GM18873 (cell line): Measurements from ENCODE around the gene OR5M8.

Experiments
- ATAC-seq: cut with Tn5 transposase; IDR thresholded peaks from one replicate; pipeline ENCODE4 v1.9.1; 2021; ENCODE audit warnings: mild to moderate bottlenecking, moderate library complexity, moderate number of reproducible peaks; ENCODE audit not compliant: unreplicated experiment, low FRiP score

The OR5M8 gene

DNA sequence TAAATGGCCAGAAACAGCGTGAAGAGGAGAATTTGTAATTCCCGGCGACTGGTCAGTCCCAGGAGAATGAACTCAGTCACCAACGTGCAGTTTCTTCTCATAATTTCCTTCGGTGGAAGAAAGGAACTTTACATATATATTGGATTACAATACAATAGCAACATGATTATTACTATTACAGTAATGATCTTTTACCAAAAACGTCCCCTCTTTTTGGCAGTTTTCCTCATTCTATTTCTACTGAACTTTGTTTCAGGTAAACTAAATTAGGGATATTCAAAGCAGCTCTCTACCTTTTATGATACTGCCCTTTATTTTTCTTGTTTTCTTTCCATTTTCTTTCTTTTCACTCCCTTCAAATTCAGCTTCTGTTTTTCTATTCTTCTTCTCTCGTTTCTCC is at the start of gene OR5M8:
OR5M8 (minus strand) TSS at position 101 of the 400 bp plus-strand sequence; CDS start at position 101, 0 bp downstream.
- no peak for ATAC-seq

DNA sequence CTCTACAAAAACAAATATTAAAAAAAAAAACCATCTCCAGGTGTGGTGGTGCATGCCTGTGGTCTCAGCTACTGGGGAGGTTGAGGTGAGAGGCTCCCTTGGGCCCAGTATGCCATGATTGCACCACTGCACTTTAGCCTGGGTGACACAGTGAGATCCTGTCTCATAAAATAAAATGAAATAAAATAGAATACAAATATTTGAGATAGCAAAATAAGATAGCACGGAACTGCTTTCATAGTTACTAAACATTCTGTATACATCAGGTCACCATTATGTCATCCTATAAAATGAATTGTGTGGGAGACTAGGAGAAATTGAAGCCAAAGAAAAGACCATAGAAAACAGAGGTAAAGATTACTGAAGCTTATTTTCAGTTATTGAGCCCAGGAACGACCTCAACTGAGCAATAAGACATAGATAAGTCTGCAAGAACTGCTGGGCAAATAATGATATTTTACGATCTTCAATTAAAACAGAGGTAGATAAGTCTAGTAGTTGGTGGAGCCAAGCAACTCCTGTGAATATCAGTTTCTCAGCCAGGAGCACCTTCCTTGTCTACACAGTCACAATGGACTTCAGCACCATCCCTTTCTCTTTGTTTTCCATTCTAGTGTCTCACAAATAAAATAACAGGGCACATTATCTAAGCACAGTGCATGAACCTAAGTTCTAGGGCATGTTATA is 42.0 kb upstream of the OR5M8 start:
- ATAC-seq = no peak

DNA sequence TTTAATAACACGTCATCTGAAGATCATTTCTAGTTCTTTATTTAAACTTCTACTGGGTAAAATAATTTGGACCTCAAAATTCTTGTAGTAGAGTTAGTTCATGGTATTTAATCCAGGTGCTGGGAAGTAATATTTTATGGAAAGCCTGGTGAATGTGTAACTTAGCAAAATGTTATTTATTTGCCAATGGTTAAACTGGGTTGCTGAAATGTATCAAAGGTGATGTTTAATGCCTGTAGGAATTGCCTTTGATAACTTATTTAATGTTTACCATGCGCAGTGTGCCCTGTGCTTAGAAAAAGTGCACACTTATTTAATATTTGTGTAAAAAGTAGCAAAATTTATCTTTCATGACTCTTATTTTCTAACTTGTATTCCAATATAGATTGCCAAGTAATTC is 40.7 kb upstream of the OR5M8 start:
- no peak for ATAC-seq

DNA sequence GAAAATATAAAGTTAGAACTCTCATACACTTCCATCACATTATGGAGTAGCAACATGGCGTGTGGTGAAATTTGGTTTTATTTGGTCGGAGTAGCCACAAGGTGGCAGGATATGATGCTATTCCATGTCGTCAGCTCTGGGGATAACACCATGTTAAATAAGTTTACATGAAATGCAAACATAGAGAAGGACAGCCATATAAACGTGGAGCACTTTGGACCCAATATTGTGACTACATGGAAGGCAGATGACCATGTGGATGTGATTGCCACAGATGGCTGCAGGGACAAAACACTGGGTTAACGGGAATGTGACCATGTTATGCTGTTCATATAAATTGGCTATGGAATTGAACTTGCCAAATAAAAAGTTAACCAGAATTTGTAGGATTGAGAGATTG is 30.8 kb upstream of the OR5M8 start:
- no peak for ATAC-seq

DNA sequence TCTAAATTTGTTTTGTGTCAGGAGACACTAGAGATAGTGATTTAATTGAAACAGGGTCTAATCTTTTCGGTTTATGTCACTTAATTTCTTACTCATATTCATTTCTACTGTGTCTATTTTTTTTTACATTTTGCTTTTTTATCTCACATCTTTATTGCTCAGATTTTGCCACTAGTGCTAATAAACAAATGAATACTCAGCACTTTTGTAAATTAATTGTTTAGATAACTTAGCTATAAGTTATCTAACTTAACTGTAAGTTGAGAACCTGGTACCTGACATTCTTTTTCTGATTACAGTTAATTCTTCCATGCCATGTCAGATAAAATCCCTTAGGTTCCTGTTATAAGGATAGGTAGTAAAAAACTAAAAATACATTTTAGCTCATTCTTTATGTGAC is 22.1 kb upstream of the OR5M8 start:
- ATAC-seq = no peak

DNA sequence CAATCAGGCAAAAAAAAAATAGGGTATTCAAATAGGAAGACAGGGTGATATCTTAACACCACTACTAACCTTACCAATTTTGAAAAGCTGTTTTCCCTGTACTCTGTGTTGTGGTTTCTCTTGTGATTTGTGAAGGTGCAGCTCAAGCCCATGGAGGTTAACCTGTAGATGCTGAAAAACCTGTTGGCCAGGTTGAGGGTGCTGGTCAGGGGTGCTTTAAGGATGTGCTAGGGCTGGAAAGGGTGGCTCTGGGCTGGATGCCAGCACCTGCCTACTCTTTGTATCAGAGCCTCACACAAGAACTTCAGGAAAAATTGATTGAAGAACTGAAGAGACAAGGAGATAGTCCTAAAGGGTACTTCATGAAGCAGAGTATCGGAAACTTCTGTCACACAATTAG is 18.3 kb upstream of the OR5M8 start:
- no peak for ATAC-seq

DNA sequence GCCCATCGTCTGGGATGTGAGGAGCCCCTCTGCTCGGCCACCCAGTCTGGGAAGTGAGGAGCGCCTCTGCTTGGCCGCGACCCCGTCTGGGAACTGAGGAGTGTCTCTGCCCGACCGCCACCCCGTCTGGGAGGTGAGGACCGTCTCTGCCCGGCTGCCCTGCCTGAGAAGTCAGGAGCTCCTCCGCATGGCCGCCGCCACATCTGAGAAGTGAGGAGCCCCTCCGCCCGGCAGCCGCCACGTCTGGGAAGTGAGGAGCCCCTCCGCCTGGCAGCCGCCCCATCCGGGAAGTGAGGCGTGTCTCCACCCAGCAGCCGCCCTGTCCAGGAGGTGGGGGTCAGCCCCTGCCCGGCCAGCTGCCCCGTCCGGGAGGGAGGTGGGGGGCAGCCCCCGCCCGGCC is 5.8 kb upstream of the OR5M8 start:
- no peak for ATAC-seq

DNA sequence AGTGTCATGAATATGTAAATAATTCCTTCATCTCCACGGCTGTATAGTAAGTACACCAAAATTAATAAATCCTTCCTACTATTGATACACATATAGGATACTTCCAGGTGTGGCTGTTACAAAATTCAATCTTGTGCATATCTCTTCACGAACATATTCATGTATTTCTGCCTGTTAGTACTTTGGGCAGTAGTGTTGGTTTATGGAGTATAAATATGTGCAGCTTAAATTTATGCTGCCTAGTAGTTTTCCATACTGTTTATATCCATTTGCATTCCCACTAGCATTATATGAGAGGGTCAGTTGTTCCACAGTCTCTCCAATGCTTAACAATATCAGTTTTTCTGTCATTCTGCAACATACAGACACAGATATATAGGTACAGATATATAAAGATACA is 3.9 kb upstream of the OR5M8 start:
- no peak for ATAC-seq

DNA sequence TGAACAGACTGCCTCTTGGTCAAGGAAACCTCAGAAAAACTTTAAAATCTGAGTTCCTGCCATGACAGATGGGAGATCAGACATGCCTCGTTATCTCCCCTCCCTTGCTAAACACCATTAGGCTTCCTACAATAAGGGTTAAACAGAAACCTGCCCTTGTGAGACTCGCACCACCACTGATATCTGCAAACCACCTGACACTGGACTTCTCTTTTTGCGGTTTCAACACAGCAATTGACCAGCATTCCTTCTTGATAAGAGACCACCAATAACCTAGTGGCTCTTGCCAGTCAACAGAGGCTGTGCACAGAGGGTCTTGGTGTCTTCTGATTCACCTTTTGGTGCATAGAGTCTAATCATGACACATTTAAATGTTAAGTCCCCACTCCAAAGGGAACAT is 4.4 kb downstream of the OR5M8 start:
- ATAC-seq = no peak

DNA sequence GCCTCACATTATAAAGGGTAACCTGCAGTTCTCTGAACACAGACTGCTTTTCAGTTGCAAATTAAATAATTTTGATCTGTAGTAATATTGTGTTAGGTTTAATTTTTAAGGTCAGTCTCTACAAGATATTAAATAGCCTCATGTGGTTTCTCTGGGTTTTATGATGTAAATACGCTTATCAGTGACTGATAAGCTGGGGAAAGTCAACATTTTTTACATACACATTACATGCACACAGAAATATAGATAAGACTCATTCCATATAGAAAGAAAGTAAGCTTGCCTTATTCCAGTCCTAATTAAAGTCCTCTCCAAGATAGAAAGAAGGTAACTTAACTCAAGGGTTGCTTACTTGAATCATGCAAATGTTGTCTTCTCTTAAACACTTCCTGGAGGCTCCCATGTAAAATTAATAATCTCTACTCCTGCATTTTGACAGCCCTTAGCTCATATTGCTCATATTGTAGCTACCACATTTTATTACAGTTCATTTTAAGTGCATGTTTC is 16.4 kb downstream of the OR5M8 start:
- ATAC-seq = no peak

DNA sequence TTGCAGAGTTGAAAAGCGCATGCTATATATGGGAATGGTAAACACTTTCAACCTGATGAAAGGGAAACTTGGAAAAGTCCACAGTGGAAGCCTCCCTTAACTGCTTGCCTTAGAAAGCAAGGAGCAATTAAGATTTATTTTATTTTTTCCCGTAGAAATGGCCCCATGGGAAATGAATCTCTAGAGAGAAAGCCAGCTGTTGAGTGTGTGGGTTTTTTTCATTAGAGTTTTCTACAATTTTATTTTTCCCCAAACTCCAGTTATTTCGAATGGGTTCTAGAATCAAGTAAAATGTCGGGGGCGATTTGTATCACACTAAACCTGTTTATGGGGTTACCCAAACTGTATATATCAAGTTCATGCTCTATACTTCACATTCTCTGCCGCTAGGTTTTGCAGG is 17.9 kb downstream of the OR5M8 start, which contains the start of gene OR5M3:
OR5M3 (minus strand) TSS at position 101 of the 400 bp plus-strand sequence. CDS start 2,855 bp downstream, outside the sequence.
- no peak for ATAC-seq

DNA sequence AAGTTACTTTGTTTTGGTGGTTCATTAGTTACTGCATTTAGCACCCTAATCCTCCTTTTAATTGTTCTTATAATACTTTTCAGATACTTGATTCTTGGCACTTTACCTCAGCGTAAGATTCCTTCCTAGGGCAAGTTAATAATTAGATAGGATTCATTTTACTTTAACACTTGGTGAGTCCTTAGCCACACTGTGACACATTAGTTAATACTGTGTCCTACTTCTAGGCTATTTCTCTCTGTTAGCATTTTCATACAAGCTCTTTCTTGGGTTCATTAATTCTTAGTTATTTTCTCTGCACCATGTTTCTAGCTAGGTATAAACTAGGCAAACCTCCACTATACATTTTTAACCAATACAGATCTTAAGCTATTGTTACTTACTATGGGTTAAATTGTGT is 34.1 kb downstream of the OR5M8 start:
- no peak for ATAC-seq

DNA sequence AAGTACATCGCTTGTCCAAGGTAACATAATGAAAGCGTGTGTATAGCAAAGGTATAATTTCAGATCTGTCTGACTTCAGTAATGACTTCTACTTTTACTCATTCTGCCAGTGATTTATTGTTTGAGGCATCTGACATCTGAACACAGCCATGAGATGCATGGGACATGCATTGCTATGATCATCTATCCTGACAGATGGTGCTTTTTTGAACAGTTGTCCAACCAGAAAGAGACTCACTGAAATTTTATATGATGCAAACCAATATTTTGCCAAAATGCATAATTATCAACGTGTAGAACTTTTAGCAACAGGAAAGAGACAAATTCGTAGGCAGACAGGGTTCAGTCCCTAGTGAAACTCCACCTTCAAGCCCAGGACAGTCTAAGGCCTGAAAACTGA is 37.6 kb downstream of the OR5M8 start:
- ATAC-seq = no peak
